ENCODE measurements around the gene IGFBP4. TPM values are rescaled to one million over a fixed set of nuclear protein-coding genes. Genes with fewer than 3 reads are reported as not detected.

Gene IGFBP4
- total RNA-seq, 6 donors from 2014 or later: 80.7 to 524 (median 169) TPM

GRCh38 chr17:40479754-40480480 lies 36.7 kb downstream of the IGFBP4 start:
- Histone ChIP-seq H3K27ac (peak overlapping the region in 2 of 4 donors; percentile 48 to 65), H3K36me3 (no peaks in the 10 kb centered on the region), H3K4me1 (peaks cover 17 to 43% (median 29%) of the 10 kb centered on the region in 4 donors), H3K9me3 (no peaks in the 10 kb centered on the region), H3K27me3 (no peaks in the 10 kb centered on the region), H3K4me3 (no peak overlapping the region)
- TF ChIP-seq POLR2AphosphoS5 (IDR thresholded peaks at IDR 0.05) (no peak), CTCF (IDR thresholded peaks at IDR 0.05) (no peak), EP300 (IDR thresholded peaks at IDR 0.05) (no peak), POLR2A (IDR thresholded peaks at IDR 0.05) (no peak)
- ATAC-seq (ENCODE audit: low FRiP score in 2 of 2) (no peak), DNase-seq (no peak)
- WGBS, 2 donors: 65 to 71% methylated on average over 5 to 9 of the region's 9 CpGs

GRCh38 chr17:40480501-40481003 lies 37.3 kb downstream of the IGFBP4 start:
- H3K27ac ChIP-seq: peak overlapping the region in 3 of 4 donors; percentile 1 to 65 (median 48)
- ATAC-seq (ENCODE audit: low FRiP score in 2 of 2): peak in 1 of 2 donors; percentile 3

GRCh38 chr17:40481106-40481505 lies 37.9 kb downstream of the IGFBP4 start:
- TF ChIP-seq EP300 (IDR thresholded peaks at IDR 0.05): no peak
- no peak for TF ChIP-seq POLR2A (IDR thresholded peaks at IDR 0.05)
- TF ChIP-seq POLR2AphosphoS5 (IDR thresholded peaks at IDR 0.05): no peak
- TF ChIP-seq CTCF (IDR thresholded peaks at IDR 0.05): no peak
- ATAC-seq (ENCODE audit: low FRiP score in 2 of 2) (no peak), DNase-seq (no peak)
- 75 to 82% methylated on average over 7 of the region's 7 CpGs for WGBS, 2 donors
- no peaks in the 10 kb centered on the region for H3K36me3 ChIP-seq
- H3K27ac ChIP-seq: peak overlapping the region in 3 of 4 donors; percentile 1 to 65 (median 48)
- H3K4me1 ChIP-seq: peaks cover 13 to 41% (median 25%) of the 10 kb centered on the region in 4 donors
- no peaks in the 10 kb centered on the region for H3K27me3 ChIP-seq
- no peak overlapping the region for H3K4me3 ChIP-seq
- no peaks in the 10 kb centered on the region for H3K9me3 ChIP-seq

More at GRCh38 chr17:40480501-40481003, 37.3 kb downstream of the IGFBP4 start:
- TF ChIP-seq POLR2A (IDR thresholded peaks at IDR 0.05) (no peak), CTCF (IDR thresholded peaks at IDR 0.05) (no peak), EP300 (IDR thresholded peaks at IDR 0.05) (peak in 2 of 4 donors; percentile 85 to 95), POLR2AphosphoS5 (IDR thresholded peaks at IDR 0.05) (peak in 1 of 2 donors; percentile 83)
- 17 to 24% methylated on average over 11 to 12 of the region's 12 CpGs for WGBS, 2 donors
- H3K9me3 ChIP-seq: no peaks in the 10 kb centered on the region
- no peaks in the 10 kb centered on the region for H3K36me3 ChIP-seq
- no peak overlapping the region for H3K4me3 ChIP-seq
- H3K4me1 ChIP-seq: peaks cover 17 to 41% (median 27%) of the 10 kb centered on the region in 4 donors
- DNase-seq: peak in 1 of 2 donors; percentile 56
- no peaks in the 10 kb centered on the region for H3K27me3 ChIP-seq

GRCh38 chr17:40482722-40483121 lies 39.5 kb downstream of the IGFBP4 start:
- WGBS, 2 donors: 81 to 93% methylated on average over 6 of the region's 6 CpGs
- no peak for TF ChIP-seq CTCF (IDR thresholded peaks at IDR 0.05)
- TF ChIP-seq POLR2A (IDR thresholded peaks at IDR 0.05): no peak
- no peak for TF ChIP-seq POLR2AphosphoS5 (IDR thresholded peaks at IDR 0.05)
- TF ChIP-seq EP300 (IDR thresholded peaks at IDR 0.05): no peak
- Histone ChIP-seq H3K36me3 (no peaks in the 10 kb centered on the region), H3K4me3 (no peak overlapping the region), H3K27ac (no peak overlapping the region), H3K27me3 (no peaks in the 10 kb centered on the region), H3K4me1 (peaks cover 13 to 44% (median 25%) of the 10 kb centered on the region in 4 donors), H3K9me3 (no peaks in the 10 kb centered on the region)
- ATAC-seq (ENCODE audit: low FRiP score in 2 of 2) (no peak), DNase-seq (no peak)
